HG02571 (cell line): Measurements from ENCODE around the gene DIS3L2.
"Not testable (repeated sequence)": the region's sequence is repeated elsewhere in the genome, so short reads cannot be mapped to it uniquely, and the experiment has no call there.

ENCODE experiments used
- ATAC-seq: cut with Tn5 transposase; IDR thresholded peaks from one replicate; pipeline ENCODE4 v1.9.1; 2021; ENCODE audit warnings: mild to moderate bottlenecking, moderate library complexity; ENCODE audit not compliant: unreplicated experiment

The DIS3L2 gene

DNA sequence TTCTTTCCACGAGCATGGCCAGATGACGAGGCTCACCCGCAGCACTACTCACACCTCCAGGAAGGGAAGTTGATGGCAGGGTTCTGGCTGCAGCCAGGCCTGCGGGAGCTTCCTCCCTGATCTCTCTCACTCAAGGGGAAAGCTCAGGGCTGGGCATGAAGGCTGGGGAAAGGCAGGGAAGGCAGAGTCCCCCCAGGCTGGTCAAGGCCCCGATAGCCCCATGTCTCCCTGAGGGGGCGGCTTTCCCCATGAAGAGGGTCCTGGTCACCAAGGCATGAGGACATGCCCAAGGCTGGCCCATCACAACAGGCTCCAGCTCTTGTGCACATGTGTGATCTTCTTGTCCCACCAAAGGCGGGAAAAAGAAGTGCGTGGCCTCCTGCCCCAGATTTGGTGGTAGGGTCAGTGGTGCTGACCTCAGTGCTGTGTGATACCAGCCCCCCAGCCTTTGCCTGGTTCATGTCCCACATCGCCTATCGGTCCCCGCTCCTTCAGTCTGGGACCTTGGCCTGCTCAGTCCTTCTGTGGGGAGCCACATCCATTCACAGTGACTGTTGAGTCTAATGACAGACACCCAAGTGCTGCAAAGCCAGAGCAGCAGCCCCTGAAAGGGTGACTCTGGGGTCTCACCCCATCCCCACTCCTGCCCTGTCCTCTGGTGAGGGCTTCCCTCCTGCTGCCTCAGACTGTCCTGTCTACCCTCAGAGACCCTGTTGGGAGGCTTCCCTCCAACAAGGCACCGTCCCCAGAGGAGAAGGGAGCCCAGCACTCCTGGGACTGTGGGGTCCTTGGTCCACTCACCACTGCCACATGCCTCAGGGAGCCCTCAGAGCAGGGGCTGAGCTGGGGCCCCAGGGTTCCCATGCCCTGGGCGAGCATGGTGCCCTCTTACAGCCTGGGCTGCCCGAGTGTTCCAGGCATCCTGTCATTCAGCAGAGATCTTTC is 367.3 kb downstream of the DIS3L2 start:
- no peak for ATAC-seq

DNA sequence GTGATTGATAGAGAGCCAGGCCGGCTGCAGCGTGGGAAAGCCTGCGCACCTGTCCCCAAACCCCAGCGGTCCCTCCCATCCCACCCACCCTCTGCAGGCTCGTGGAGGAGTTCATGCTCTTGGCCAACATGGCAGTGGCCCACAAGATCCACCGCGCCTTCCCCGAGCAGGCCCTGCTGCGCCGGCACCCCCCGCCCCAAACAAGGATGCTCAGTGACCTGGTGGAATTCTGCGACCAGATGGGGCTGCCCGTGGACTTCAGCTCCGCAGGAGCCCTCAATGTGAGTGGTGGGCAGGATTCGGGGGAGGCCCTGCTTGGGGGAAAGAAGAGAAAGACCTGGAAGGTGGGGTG is 368.2 kb downstream of the DIS3L2 start:
- ATAC-seq = no peak

DNA sequence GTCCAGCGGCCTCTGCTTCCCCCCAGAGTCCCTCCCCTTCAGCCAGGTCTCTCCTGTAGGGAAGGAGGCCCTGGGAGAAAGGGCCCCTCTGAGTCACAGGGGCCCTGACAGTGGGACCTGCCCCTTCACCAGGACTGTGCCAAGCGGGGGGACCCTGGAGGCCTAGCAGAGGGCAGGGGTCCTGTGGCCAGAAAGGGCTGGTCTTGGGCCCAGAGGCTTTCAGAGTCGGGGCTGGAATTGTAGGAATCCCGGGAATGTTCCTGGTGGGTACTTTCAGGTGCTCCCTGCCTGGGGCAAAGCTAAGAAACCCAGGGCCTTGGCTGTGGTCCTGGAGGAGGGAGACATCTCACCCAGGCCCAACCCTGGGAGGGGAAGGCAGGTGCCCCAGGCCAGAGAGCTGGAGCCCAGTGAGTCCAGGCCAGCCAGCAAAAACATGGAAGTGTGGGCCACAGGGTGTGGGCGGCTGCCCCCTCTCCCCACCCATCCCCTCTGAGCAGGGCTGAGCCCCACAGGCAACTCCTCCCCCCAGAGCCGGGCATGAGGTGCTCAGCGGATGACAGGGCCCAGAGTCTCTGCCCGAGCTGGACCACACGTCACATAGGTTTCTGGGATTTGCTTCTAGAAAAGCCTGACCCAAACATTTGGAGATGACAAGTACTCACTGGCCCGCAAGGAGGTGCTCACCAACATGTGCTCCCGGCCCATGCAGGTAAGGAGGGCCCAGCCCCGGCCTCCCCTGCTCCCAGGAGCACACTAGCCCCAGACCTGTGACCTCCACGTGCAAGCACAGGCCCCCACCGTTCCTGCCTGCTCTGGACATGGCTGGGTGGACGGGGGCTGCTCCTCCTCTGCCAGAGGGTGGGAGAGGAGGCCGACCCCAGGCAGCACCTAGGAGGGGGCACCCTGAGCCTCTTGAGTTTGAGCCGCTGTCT is 368.8 kb downstream of the DIS3L2 start:
- ATAC-seq = no peak

DNA sequence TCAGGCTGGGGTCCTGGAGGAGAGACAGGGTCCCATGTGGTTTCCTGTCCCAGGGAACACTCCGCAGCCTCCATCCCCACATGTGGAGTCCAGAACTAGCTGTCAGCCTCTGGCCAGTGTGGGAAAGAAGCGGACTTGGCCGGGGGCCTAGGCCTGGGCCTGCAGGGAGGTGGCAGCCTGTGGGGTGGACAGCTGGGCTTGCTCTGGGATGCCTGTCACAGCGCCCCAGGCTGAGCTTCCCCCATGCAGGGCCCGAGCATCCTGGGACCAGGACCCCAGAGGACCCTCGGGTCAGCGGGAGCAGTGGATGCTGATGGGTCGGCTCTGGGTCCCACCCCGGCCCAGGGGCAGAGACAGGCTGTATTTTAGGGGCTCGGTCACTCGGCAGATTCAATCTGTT is 369.5 kb downstream of the DIS3L2 start:
- not testable (repeated sequence) for ATAC-seq

DNA sequence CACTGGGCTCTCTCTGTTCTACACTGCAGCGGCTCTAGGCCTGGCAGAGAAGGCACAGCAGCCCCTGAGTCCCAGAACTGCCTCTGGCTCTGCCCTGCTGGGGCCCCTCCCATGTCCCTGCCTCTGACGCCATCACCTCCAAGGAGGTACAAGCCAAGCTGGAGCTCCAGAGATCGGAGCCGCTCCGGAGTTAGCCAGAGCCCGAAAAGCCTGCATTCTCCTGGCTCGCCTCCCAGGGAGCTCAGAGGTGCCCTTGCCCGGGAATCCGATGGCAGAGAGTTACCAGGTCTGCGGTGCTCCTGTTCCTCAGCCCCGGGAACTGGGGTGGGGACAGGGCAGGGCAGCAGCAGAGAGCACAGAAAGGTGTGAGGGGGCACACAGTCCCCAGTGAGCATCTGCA is 370.1 kb downstream of the DIS3L2 start:
- not testable (repeated sequence) for ATAC-seq

DNA sequence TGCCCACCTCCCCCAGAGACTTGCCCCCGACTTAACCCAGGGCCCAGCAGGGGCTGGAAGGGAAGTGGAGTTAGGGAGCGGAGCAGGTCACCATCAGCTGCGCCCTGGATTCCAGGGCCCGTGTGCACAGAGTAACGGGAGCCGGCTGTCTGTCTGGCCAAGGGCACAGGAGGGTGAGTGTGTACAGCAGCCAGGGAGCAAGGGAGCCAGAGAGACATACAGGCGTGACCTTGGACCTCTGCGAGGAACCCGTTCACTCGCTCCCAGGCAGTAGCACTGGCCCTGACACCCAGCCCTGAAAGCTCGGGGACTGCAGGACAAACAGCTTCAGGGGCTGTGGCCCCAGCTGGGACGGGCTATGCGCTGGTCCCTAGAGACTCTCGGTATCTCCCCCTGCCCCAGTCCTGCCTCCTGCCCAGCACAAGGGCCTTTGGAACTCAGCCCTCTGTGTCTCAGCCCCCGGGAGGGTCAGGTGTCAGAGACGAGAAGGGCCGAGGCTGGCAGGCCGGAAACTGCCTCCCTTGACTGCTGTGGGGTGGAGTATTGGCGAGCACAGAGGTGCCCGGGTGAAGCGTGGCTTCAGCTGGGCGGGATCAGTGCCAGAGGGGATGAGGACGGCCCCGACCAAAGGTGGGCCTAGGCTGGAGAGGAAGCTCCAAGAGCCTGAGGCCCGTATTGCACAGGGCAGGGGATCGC is 370.9 kb downstream of the DIS3L2 start:
- not testable (repeated sequence) for ATAC-seq

DNA sequence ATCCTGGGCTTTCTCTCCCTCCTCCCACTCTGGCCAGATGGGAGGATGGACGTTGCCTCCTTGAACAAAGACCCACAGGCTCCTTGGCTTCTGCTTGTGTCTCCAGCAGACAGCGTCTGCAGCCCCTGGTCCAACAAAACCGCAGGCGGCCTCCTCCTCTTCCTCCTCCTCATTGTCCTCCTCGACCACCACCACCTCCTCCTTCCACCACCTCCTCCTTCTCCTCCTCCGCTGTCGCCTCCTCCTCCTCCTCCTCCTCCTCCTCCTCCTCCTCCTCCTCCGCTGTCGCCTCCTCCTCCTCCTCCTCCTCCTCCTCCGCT is 371.4 kb downstream of the DIS3L2 start:
- no peak for ATAC-seq

DNA sequence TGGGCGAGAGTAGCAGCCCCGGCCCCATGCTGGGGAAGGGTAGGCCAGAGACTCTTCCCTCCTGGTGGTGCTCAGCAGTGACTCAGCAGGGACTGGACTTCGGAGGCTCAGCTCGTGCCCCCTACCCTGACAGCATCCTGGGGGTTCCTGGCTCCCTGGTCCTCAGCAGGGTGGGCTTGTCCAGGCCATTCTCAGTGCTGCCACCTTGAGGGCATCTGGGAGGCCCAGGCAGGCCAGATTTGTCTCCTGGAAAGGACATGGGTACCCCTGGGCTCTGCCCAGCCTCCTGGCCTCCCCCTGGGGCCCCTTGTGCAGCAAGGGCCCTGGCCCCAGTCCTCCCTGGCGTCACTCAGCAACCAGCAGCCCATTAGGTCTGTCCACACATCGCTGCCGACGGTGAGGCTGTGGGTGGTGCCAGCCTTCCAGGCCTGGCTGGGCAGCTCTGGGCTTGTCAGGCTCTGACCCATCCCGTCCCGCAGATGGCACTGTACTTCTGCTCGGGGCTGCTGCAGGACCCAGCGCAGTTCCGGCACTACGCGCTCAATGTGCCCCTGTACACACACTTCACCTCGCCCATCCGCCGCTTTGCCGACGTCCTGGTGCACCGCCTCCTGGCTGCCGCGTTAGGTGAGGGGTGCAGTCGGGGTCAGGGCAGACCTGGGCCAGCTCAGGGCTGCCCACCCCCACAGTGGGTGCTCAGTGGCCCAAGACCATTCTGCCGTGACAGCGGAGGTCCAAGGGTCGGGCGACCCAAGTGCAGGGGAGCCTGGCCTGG is 372.0 kb downstream of the DIS3L2 start:
- ATAC-seq = no peak

DNA sequence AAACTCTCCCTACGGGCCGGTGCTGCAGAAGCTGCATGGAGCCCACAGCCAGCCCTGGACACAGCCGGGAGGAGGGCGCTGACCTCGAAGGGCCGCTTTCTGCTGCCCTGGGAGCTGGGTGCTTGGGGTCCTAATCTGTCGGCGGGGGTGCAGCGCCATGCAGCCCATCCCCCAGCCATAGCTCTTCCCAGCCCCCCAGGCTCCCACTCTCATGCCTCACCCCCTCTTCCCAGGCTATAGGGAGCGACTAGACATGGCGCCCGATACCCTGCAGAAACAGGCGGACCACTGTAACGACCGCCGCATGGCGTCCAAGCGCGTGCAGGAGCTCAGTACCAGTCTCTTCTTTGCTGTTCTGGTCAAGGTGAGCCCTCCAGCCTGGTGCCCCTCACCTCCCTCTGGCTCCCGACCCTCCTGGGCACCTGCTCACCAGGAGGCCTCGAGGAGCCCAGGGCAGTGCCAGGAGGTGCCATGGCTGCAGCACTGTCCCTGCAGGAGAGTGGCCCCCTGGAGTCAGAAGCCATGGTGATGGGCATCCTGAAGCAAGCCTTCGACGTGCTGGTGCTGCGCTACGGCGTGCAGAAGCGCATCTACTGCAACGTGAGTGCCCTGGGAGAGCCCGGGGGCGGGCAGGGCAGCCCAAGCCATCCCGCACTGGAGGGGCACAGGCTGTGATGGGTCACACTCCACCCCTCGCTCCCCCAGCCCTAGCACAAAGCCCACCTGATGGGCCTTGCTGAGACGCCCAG is 372.8 kb downstream of the DIS3L2 start:
- ATAC-seq = not testable (repeated sequence)

DNA sequence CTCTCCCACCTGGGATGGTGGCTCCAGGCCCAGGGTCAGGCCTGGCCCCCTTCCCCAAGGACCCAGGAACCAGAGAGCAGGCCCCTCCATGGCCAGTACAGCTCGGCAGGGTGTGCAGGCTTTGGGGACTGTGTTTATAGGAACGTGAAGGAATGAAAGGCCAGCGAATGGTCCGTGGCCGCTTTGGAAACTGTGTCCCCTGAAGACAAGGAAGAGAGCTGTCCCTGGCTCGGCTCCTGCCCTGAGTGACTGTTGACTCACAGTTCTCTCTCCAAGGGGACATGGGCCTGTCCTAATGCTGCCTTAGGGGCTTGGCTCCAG is 373.3 kb downstream of the DIS3L2 start:
- not testable (repeated sequence) for ATAC-seq

DNA sequence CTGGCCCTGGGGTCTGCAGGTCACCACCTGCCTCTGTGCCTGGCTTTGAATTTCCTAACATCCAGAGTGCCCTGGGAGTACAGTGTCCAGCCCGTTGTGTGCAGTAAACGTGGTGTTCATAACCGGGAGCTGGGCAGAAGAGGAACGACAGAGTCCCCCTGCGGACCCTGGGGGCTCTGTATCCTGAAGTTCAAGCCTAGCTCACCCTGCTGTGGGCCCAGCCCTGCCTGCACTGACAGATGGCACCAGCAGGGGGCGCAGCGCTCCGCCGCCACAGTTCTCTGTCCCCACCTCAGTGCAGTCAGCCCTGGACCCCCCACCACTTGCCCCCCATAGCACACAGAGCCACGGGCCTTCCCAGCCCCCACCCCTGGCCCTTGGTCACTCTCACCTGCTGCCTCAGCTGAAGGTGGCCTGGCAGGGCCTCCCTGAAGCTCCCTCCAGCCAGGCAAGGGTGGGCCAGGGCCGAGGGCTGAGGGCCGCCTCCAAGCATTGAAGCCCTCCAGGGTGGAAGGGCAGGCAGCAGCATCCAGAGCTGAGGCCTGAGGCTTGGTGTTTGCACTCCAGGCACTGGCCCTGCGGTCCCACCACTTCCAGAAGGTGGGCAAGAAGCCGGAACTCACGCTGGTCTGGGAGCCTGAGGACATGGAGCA is 373.8 kb downstream of the DIS3L2 start:
- ATAC-seq = not testable (repeated sequence)

DNA sequence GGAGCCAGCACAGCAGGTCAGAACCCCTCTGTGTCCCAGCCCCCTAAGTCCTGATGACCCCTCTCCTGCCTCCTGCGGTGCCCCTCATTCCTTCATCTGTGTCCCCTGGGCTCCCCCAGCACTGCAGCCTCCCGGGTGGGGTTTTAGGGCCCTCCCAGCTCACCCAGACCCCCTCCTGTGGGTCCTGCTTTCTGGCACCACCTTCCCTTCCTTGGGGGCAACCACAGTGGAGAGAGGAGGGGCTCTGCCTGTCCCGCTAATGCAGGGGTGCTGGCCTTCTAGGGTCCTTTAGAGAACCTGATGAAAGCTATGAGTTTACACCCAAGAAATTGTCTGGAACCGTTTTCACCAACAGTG is 374.3 kb downstream of the DIS3L2 start:
- ATAC-seq = no peak

DNA sequence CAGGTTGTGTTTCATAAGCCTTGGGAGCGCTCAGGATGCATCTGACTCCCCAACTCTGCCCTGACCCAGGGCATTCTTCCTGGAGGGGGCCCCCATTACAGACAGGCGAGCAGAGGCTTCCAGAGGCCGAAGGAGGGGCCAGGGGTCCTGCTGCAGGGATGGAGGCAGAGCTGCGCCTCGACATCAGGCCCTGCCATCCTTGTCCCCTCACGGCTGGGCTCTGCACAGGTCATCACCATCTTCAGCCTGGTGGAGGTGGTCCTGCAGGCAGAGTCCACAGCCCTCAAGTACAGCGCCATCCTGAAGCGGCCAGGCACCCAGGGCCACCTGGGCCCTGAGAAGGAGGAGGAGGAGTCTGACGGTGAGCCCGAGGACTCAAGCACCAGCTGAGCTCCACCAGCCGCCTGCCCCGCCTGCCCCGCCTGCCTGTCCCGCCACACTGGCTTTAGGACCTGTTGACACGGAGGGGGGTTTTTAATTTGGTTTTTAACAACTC is 374.8 kb downstream of the DIS3L2 start:
- ATAC-seq = no peak

DNA sequence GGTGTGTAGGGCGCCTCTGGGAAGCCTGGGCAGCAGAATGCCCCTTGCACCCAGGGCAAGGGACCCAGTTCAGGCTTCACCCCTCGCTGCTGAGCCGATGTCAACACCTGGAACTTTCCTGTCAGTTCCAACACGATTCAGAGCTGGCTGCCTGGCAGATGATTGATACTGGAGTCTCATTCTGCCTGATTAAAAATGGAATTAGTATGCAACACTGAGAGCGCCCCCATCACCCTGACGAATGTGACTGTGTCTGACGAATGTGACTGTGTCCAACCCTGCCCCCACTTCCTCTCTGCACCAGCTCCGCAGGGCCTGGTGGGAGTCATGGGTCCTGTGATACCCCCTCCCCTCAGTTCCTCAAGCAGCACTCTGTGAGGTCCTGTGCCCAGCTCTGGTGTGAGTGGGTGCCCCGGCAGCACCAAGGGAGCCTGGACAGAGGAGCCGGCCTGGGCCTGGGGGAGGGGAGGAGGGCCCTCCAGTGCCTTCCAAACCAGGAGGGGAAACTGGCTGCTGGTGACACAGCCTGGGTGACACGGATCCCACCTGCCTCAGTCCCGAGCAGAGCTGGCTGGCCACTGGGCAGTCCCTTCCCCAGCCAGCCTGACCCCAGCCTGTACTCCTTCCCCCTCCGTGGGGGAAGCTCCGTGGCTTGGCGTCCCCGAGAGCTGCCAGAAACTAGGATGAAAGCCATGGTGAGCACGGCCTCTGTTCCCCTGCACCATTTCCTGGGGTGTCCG is 375.6 kb downstream of the DIS3L2 start:
- ATAC-seq = no peak

DNA sequence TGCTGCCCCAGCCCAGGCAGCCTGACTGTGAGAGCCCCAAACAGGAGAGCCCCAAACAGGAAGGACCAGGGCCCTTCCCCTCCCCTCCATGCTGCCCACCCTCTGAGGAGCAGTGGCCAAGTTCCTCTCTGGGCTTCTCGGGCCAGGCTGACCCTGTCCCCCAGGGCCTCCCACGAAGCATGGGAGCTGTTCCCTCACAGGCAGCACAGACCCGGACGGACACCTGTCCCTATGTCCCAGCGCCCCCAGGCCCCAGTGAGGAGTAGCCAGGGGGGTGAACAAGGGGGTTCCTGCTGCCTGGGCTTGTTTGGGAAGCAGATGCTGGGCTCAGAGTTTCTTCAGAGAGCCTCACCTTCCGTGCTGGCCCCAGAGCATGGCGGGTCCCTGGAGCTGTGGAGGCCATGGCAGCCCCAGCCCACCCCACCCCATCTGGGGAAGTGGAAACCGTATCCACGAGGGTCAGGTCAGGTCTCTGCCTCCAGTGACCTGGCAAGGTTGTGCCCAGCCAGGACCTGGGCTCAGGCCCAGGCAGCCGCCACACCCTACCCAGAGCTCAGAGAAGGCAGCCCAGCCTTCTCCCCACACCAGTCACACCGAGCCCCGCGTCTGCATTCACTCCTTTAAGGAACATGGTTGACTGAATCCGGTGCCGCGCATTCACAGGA is 376.7 kb downstream of the DIS3L2 start:
- ATAC-seq = not testable (repeated sequence)

DNA sequence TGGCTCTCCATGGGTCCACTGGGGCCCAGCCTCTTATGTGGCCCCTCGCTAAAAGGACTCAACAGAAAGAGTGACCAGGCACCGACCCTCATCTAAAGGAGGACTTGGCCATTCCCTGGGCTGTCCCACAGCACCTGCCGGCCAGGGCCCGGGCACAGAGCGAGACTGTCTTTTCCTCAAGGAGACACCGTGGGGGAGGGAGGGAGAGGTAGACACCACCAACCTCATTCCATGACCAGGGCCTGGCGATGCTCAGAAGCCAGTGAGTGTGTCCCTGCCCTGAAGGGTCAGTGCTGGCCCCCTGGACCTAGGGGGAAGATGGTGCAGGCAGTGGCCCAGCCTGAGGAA is 377.2 kb downstream of the DIS3L2 start:
- ATAC-seq = no peak

DNA sequence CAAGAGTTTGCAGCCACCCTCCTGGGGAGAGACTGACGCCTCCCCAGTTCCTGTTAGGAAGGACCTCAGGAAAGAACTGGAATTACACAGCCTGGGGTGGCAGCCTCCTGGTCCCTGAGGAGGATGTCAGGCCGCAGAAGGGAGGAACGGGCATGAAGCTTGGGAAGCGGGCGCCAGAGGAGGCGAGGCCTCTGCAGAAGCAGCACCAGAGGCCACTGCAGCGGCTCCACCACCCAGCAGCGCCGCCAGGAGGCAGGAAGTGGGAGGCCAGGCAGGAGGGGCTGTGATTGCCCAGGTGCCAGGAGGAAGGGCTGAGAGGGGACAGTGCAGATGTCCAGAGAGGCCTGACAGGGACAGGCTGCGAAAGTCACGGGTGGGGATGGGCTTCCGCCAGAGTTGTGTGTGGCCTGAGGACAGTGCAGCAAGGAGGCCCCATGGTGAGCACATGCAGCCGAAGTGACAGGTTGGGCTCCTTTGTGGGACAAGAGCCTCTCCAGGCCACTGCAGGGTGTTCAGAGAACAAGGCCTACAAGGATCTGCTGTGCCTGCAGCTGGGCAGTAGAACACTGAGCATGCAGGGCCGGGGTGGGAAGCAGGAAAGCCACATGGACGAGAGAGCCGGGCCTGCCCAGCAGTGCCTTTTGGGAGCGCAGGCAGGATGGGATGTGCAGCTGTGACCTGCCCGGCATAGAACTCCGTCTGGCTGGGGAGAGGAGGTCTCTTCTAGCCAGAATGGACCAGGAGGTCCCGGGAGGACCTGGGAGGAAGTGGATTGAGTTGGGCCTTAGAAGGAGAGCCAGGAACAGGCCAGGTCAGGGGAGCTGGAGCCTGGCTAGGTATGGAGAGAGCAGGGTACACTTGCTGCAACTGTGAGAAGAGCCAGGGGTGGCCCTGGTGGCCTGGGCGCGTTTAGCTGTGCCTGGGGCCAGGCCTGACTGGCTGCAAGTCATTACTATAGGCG is 377.9 kb downstream of the DIS3L2 start:
- ATAC-seq = no peak
